Thyroid gland (tissue), 4 donors: ENCODE results near the gene DCAF16.

ENCODE experiments used
- POLR2A ChIP-seq, 2 donors: fragments of 450-650 bp; IDR thresholded peaks; one replicate each; pipeline ENCODE4 v1.6.1; 2017; ENCODE audit warnings: antibody characterized with exemption in 2 of 2, mild to moderate bottlenecking in 2 of 2, moderate library complexity in 1 of 2
- TF ChIP-seq, protein P1 (sequence below), 6 experiments: fragments of 200-600 bp in 3 of 6; fragments of 450-650 bp in 3 of 6; sonication (generic) in 3 of 6; IDR thresholded peaks; one replicate each; pipeline ENCODE4 v1.5.1; 2016 to 2019; ENCODE audit warnings: antibody characterized with exemption in 6 of 6, mild to moderate bottlenecking in 2 of 6, inconsistent platforms in 1 of 6, moderate library complexity in 1 of 6

DNA sequence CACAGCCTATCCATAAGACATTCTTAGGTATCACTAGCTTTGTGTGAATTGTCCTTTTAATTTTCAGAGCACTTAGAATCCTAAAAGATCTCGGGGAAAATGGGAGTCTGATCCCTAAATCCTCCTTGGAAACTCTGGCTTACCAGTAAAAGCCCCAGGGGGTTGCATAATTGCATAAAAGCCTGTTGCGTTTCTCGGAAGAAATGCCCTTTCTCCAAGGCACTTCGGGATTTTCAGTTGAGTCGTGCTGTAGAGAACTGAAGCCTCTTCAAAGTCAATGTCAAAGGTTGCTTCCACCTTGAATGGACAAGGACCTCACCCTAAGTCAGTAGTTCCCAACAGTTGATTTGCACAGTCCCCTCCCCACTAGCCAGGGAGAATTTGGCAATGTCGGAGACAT is 49.9 kb downstream of the DCAF16 start:
- TF ChIP-seq, protein P1, sequence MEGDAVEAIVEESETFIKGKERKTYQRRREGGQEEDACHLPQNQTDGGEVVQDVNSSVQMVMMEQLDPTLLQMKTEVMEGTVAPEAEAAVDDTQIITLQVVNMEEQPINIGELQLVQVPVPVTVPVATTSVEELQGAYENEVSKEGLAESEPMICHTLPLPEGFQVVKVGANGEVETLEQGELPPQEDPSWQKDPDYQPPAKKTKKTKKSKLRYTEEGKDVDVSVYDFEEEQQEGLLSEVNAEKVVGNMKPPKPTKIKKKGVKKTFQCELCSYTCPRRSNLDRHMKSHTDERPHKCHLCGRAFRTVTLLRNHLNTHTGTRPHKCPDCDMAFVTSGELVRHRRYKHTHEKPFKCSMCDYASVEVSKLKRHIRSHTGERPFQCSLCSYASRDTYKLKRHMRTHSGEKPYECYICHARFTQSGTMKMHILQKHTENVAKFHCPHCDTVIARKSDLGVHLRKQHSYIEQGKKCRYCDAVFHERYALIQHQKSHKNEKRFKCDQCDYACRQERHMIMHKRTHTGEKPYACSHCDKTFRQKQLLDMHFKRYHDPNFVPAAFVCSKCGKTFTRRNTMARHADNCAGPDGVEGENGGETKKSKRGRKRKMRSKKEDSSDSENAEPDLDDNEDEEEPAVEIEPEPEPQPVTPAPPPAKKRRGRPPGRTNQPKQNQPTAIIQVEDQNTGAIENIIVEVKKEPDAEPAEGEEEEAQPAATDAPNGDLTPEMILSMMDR (IDR thresholded peaks at IDR 0.05) = no peak
- TF ChIP-seq POLR2A (IDR thresholded peaks at IDR 0.05) = no peak
